OCI-LY7 (cell line): ENCODE data around the gene HRAS. TPM values are rescaled to one million over a fixed set of nuclear protein-coding genes. Genes with fewer than 3 reads are reported as not detected.

Experiments used
- BruUV-seq: library from RNA; stranded (reverse); fragments of 400-500 nt; replicated peaks from 2 replicates; lab custom pipeline; 2021; lab: Mats Ljungman, UMichigan
- CTCF ChIA-PET: fragments of 300-600 bp; sonication (Branson Sonifier 250); formaldehyde crosslinking; loops from one replicate; lab custom pipeline; 2022; ENCODE audit warnings: antibody characterized with exemption; ENCODE audit not compliant: unreplicated experiment; lab: Charles Lee
- POLR2A ChIA-PET: fragments of 300-600 bp; sonication (Branson Sonifier 250); formaldehyde crosslinking; loops from one replicate; lab custom pipeline; 2022; ENCODE audit warnings: antibody characterized with exemption; lab: Charles Lee
- DNase-seq: peaks from one replicate; pipeline ENCODE4 v3.0.0-alpha.2; 2015; ENCODE audit warnings: low spot score
- H2AFZ ChIP-seq: fragments of 200-600 bp; sonication (generic), shearing (Covaris generic); 2 replicates; pipeline ENCODE4 v1.6.1; 2014; ENCODE audit warnings: mild to moderate bottlenecking, antibody characterized with exemption, low read length, moderate library complexity
- H3K27ac ChIP-seq: fragments of 200-600 bp; sonication (generic); 2 replicates; pipeline ENCODE4 v1.5.1; 2014; ENCODE audit warnings: mixed run types, low read depth, mild to moderate bottlenecking, moderate library complexity, low read length, inconsistent platforms; ENCODE audit not compliant: poor library complexity, severe bottlenecking
- H3K36me3 ChIP-seq: fragments of 200-600 bp; sonication (generic); 2 replicates; pipeline ENCODE4 v1.6.1; 2014; ENCODE audit warnings: mild to moderate bottlenecking, antibody characterized with exemption, low read length, moderate library complexity, mixed read lengths; ENCODE audit not compliant: insufficient read depth
- H3K4me1 ChIP-seq: fragments of 200-600 bp; sonication (generic); 2 replicates; pipeline ENCODE4 v1.5.1; 2014; ENCODE audit warnings: mild to moderate bottlenecking, low read length; ENCODE audit not compliant: insufficient read depth, poor library complexity, severe bottlenecking
- H3K4me2 ChIP-seq: fragments of 200-600 bp; sonication (generic); 2 replicates; pipeline ENCODE4 v1.6.1; 2014; ENCODE audit warnings: mild to moderate bottlenecking, low read length
- H3K4me3 ChIP-seq: fragments of 200-600 bp; sonication (generic); 2 replicates; pipeline ENCODE4 v1.5.1; 2014; ENCODE audit warnings: mild to moderate bottlenecking, low read depth, low read length; ENCODE audit not compliant: poor library complexity, severe bottlenecking
- H3K79me2 ChIP-seq: fragments of 200-600 bp; sonication (generic); 2 replicates; pipeline ENCODE4 v1.6.1; 2016; ENCODE audit warnings: low read depth, mild to moderate bottlenecking, low read length, moderate library complexity, mixed read lengths; ENCODE audit not compliant: insufficient read depth
- H3K9me2 ChIP-seq: fragments of 200-600 bp; sonication (generic); 2 replicates; pipeline ENCODE4 v1.6.1; 2016; ENCODE audit warnings: mild to moderate bottlenecking, low read length, mixed read lengths; ENCODE audit not compliant: insufficient read depth
- H3K9me3 ChIP-seq: fragments of 200-600 bp; sonication (generic); 2 replicates; pipeline ENCODE4 v1.6.1; 2014; ENCODE audit warnings: mild to moderate bottlenecking, mixed run types, low read length, mixed read lengths
- H4K20me1 ChIP-seq: fragments of 200-600 bp; sonication (generic); 2 replicates; pipeline ENCODE4 v1.6.1; 2014; ENCODE audit warnings: mild to moderate bottlenecking, antibody characterized with exemption, low read length, moderate library complexity, mixed read lengths; ENCODE audit not compliant: insufficient read depth
- CTCF ChIP-seq: fragments of 200-600 bp; sonication (generic); conservative IDR thresholded peaks from 2 replicates; pipeline ENCODE4 v1.5.1; 2014; ENCODE audit warnings: mild to moderate bottlenecking, antibody characterized with exemption, low read length, moderate library complexity, mixed read lengths
- EZH2phosphoT487 ChIP-seq: fragments of 200-600 bp; sonication (generic); IDR thresholded peaks from 2 replicates; pipeline ENCODE4 v1.6.1; 2018; ENCODE audit warnings: low read depth, borderline replicate concordance, mild to moderate bottlenecking, mixed run types, antibody characterized with exemption, low read length, moderate library complexity, mixed read lengths
- intact Hi-C: fragments of 100-400 bp; cut with micrococcal nuclease; formaldehyde crosslinking; loops from one replicate; pipeline ENCODE4 v1.10.0; 2022; ENCODE audit not compliant: unreplicated experiment
- total RNA-seq, 2 experiments: library from RNA; depleted of rRNA in 1 of 2; stranded (reverse); fragments of >200 nt in 1 of 2; shearing (Covaris generic) in 1 of 2; gene quantifications; 2 replicates each; pipeline ENCODE4 v1.2.3, GENCODE V29; 2014 to 2022

HRAS gene
- total RNA-seq, 2 experiments from 2014 or later, result 46.9 to 53.0 TPM

DNA sequence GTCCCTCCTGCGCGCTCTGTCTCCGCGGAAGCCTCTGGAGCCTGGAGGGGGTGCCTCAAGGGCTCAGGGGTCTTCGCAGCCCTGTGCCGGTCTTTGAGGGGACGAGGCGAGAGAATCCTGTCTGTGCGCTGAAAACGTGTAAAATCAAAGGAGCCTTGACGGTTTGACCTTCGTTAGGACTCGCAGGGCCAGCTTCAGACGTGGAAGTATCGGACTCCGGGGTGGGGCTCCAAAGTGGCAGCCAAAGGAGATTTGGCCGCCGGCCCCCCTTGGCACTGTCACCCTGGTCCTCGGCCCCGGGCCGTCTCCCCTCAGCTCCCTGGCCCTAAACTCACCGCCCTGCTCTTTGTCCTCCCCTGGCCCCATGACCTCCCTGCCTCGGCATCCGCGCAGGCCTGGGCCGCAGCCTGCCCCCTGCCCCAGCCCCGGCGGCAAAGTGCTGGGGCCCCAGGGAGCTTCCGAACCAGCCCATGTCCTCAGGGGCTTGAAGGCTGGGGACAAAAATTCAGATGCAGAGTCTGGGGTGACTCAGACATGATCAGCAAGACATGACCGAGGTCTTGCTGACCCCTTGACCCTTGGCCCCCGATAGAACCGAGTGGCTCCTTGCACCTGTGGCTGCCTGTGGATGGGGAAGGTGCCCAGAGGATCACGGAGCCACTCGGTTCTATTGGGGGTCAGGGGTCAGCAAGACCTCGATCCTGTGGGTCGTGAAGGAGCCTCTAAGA lies 33.9 kb upstream of the HRAS start:
- H3K9me2 ChIP-seq, result no peaks in the 10 kb centered on the region
- no peak overlapping the region for H2AFZ ChIP-seq
- peak overlapping the region; percentile 84 for H3K4me3 ChIP-seq
- BruUV-seq, result no TSS peak
- DNase-seq, result no peak
- no peak for TF ChIP-seq CTCF
- TF ChIP-seq EZH2phosphoT487, result no peak
- POLR2A ChIA-PET, result interaction anchor here (1.0 kb wide), 1 partner anchor 33 kb away, joined by 4 read pairs; no protein-coding TSS in a partner anchor
- H3K9me3 ChIP-seq, result no peaks in the 10 kb centered on the region
- H3K4me2 ChIP-seq, result peak overlapping the region; percentile 90
- intact Hi-C loops, result loop anchor here (5.0 kb wide), 1 partner anchor 228 kb away; the partner anchor contains the start of gene SLC25A22
- no peaks in the 10 kb centered on the region for H3K79me2 ChIP-seq
- H3K36me3 ChIP-seq, result no peaks in the 10 kb centered on the region
- H4K20me1 ChIP-seq, result no peaks in the 10 kb centered on the region
- H3K27ac ChIP-seq, result no peak overlapping the region
- CTCF ChIA-PET, result no interaction called here
- peaks cover 18% of the 10 kb centered on the region for H3K4me1 ChIP-seq

DNA sequence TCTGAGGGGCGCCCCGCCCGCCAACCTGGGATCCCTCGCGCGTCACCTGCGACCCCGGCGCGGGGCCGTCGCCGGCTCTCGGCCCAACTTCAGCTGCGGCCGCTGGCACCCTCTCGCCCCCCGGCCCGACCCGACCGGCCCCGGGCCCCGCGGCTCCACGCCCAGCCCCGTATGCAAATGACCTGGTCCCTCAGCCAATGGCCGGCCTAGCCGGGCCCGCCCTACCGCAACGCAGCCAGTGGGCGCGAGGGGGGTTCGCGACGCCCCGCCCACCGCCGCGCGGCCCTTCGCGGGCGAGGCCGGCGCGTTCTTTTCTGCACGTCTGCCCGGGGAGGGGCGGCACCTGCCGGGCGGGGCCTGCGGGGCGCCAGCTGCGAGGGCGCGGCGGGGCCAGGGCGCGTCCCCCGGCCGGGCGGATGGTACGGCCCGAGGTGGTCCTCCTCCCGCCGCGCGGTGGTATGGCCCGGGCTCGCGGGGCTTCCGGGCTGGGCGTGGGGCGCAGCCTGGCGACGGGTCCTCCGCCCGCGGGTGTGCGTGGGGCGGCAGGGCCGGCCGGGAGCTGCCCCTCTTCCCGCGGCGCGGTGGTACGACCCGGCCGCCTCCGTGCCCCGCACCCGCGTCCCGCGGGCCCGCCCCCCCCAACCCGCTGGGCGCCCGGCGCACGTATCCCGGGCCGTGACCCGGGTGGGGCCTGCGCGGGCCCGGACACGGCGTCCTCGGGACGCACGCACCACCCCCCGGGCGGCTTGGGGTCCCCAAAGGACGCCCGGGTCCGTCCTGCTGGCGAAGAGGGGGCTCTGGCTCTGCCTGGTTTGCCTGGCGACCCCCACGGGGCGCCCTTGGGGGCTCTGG lies 33.2 kb upstream of the HRAS start:
- no peaks in the 10 kb centered on the region for H3K36me3 ChIP-seq
- TF ChIP-seq CTCF (no peak), EZH2phosphoT487 (no peak)
- no TSS peak for BruUV-seq
- intact Hi-C loops, result loop anchor here (5.0 kb wide), 1 partner anchor 229 kb away; the partner anchor contains the start of gene SLC25A22
- H3K9me2 ChIP-seq, result no peaks in the 10 kb centered on the region
- H3K27ac ChIP-seq, result no peak overlapping the region
- peak overlapping the region; percentile 84 for H3K4me3 ChIP-seq
- peak overlapping the region; percentile 94 for H3K4me2 ChIP-seq
- no peaks in the 10 kb centered on the region for H3K9me3 ChIP-seq
- H3K4me1 ChIP-seq, result peaks cover 18% of the 10 kb centered on the region
- DNase-seq, result peak; percentile 97
- H2AFZ ChIP-seq, result peak overlapping the region; percentile 68; the same call in 1 of the 2 replicates
- no peaks in the 10 kb centered on the region for H4K20me1 ChIP-seq
- POLR2A ChIA-PET, result interaction anchor here (1.0 kb wide), 1 partner anchor 33 kb away, joined by 4 read pairs; no protein-coding TSS in a partner anchor
- CTCF ChIA-PET, result no interaction called here
- no peaks in the 10 kb centered on the region for H3K79me2 ChIP-seq
